GM12874 (cell line): Measurements from ENCODE around the gene TAL2.

Experiments
- CTCF ChIP-seq: IDR thresholded peaks from 2 replicates; pipeline ENCODE4 v1.5.1; 2011; ENCODE audit warnings: low read depth, mild to moderate bottlenecking, control low read depth, low read length, moderate library complexity; ENCODE audit not compliant: insufficient read depth

TAL2 gene

DNA sequence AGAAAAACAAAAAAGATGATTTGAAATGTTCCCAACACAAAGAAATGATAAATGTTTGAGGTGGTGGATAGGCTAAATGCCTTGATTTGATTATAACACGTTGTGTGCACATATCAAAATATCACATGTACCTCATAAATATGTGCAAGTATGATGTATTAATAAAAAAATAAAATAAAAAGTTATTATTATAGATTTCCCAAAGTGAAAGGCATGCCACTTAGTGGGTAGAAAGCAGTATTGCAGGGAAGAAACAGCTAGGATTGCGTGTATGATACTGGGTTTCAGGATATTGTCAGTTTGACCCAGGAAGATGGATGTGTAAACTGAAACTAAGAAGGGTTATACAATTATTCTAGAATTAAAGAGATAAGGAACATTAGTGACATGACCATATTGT lies 28.5 kb downstream of the TAL2 start:
- peak; percentile 4; the same call in 1 of the 2 replicates for TF ChIP-seq CTCF

DNA sequence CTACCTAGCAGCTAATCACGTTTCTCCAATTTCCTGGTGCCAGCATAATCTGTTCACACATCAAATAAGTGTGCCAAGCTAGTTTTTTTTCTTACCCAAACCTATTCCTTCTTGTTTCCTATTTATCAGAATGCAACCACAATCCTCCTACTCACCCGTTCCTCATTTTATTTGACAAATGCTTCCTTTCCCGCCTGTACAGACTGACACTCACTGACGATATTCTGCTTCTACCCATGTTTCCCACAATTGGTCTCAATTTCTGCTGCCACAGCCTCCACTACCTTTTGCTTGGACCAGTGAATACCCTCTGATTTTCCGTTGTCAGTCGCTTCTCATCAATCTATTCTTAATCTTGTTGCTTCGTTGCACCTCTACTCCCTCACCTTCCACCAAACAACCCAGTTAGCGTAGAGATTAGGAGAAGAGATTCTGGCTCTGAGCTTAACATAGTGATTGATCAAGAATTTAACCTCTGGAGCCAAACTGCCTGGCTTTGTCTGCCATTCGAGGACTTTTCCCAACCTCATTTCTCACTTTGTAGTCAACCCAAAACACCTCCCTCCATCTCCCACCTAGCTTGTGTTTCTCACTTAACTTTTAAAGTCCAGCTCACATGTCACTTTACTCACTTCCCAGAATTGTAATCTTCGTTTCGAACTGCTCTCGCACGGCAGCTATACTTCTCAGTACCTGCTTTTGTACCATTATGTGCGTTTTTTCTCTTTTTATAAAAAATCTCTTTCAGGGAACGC lies 31.4 kb downstream of the TAL2 start:
- no peak for TF ChIP-seq CTCF

GRCh38 chr9:105694190-105694847 lies 32.1 kb downstream of the TAL2 start, which contains the start of gene TMEM38B:
TMEM38B (plus strand) TSS chr9:105694541; CDS start chr9:105694661, 120 bp downstream.
- no peak for TF ChIP-seq CTCF

DNA sequence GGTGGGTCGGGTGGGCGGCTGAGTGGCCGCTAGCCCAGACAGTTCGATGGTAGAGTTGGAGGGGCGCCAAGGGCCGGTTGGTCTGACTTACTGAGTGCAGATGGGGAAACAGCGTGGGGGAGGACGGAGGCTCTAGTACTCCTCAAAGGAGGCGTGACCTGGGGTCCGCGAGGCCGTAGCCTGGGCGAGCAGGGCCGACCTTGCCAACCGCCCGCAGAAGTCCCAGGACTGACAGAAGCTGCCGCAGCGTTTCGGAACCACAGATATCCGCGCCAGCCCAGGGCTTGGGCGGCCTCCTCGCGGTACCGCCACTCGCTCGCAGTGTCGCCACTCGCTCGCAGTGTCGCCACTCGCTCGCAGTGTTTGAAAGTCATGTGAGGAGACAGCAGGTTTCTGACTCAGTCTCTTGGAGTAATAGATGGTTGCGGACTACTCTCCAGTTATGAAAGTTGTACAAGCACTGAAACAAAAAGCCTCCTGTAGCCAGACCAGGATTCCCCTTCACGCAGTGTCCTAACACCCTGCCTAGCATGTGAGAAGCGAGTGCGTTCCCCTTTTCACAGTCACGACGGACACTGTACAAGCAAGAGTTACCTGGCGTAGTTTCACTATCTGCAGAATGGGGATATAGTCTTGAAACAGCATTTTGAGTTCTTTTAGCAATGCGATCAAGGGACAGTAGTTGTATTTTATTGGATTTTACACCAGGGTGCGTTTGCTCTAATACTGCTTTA lies 32.8 kb downstream of the TAL2 start:
- no peak for TF ChIP-seq CTCF

- no peak for TF ChIP-seq CTCF
These were observed 34.0 kb downstream of the TAL2 start for GRCh38 chr9:105696219-105696793.

GRCh38 chr9:105697871-105698270 lies 35.6 kb downstream of the TAL2 start:
- TF ChIP-seq CTCF = no peak

DNA sequence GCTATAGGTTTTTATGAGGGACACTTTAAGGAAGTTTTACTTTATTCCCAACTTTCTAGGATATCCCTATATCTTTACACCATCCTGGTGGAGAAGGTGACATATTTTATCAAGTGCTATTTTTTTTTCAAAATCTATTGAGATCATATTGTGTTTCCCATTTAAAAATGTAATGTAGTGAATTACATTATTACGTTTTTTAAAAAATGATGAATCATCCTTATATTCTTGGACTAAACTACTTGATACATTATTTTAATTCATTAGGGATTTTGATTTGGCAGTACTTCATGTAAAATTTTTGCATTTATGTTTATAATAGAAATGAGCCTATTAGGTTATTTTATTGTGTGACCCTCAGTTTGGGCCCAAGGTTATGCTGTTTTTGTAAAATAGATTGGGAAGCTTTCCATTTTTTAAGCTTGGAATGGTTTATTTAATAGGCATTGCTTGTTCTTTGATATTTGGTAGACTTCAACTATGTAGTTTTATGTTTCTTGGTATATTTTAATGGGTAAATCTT lies 36.2 kb downstream of the TAL2 start:
- TF ChIP-seq CTCF = no peak
